ENCODE results near the gene ADGRG6.

GRCh38 chr6:142485256-142485655 lies 183.4 kb downstream of the ADGRG6 start:
- TF ChIP-seq CTCF (IDR thresholded peaks at IDR 0.05 in 2 of 3, conservative IDR thresholded peaks at IDR 0.05 in 1 of 3; ENCODE audit: control insufficient read depth in 2 of 3, extremely low read depth in 1 of 3, insufficient read depth in 1 of 3, low read depth in 3 of 3, low read length in 3 of 3), result no peak
- TF ChIP-seq EZH2 (IDR thresholded peaks at IDR 0.05; ENCODE audit: borderline replicate concordance, control insufficient read depth, low read depth, low read length), result no peak
- no peak for TF ChIP-seq SP1 (IDR thresholded peaks at IDR 0.05; ENCODE audit: low read depth, low read length)
- TF ChIP-seq SIN3A (IDR thresholded peaks at IDR 0.05; ENCODE audit: low read depth, low read length), result no peak
- TF ChIP-seq JUND (IDR thresholded peaks at IDR 0.05; ENCODE audit: low read depth, low read length), result no peak
